Karpas-422 (cell line): ENCODE data around the gene WDPCP. TPM values are rescaled to one million over a fixed set of nuclear protein-coding genes. Genes with fewer than 3 reads are reported as not detected.
"Not testable (repeated sequence)": the region's sequence is repeated elsewhere in the genome, so short reads cannot be mapped to it uniquely, and the experiment has no call there.

Source experiments
- DNase-seq: peaks from one replicate; pipeline ENCODE4 v3.0.0-alpha.2; 2015
- H2AFZ ChIP-seq: fragments of 200-600 bp; sonication (generic); 2 replicates; pipeline ENCODE4 v1.6.1; 2014; ENCODE audit warnings: antibody characterized with exemption, low read length, mixed read lengths
- H3K27ac ChIP-seq: fragments of 200-600 bp; sonication (generic); 2 replicates; pipeline ENCODE4 v1.5.1; 2014; ENCODE audit warnings: mild to moderate bottlenecking, low read length, moderate library complexity
- H3K27me3 ChIP-seq: fragments of 200-600 bp; sonication (generic); 2 replicates; pipeline ENCODE4 v1.6.1; 2014; ENCODE audit warnings: low read length, mixed read lengths
- H3K36me3 ChIP-seq: fragments of 200-600 bp; sonication (generic); 2 replicates; pipeline ENCODE4 v1.6.1; 2014; ENCODE audit warnings: low read length, mixed read lengths; ENCODE audit not compliant: insufficient read depth
- H3K4me1 ChIP-seq: fragments of 200-600 bp; sonication (generic); 2 replicates; pipeline ENCODE4 v1.6.1; 2014; ENCODE audit warnings: mild to moderate bottlenecking, low read length, mixed read lengths
- H3K4me2 ChIP-seq: fragments of 200-600 bp; sonication (generic); 2 replicates; pipeline ENCODE4 v1.6.1; 2014; ENCODE audit warnings: low read length, low read depth, mild to moderate bottlenecking; ENCODE audit not compliant: poor library complexity, severe bottlenecking
- H3K4me3 ChIP-seq: fragments of 200-600 bp; sonication (generic); 2 replicates; pipeline ENCODE4 v1.5.1; 2014; ENCODE audit warnings: mild to moderate bottlenecking, antibody characterized with exemption, low read length, mixed read lengths
- H3K79me2 ChIP-seq: fragments of 200-600 bp; sonication (generic); 2 replicates; pipeline ENCODE4 v1.6.1; 2014; ENCODE audit warnings: mild to moderate bottlenecking, low read length, mixed read lengths
- H3K9ac ChIP-seq: fragments of 200-600 bp; sonication (generic); 2 replicates; pipeline ENCODE4 v1.6.0; 2014; ENCODE audit warnings: low read length
- H3K9me2 ChIP-seq: fragments of 200-600 bp; sonication (generic), shearing (Covaris generic); replicated peaks from 2 replicates; pipeline ENCODE4 v1.6.0; 2014; ENCODE audit warnings: mild to moderate bottlenecking, low read length, moderate library complexity; ENCODE audit not compliant: insufficient read depth
- H3K9me3 ChIP-seq: fragments of 300-700, 200-600 bp; sonication (generic); 2 replicates; pipeline ENCODE4 v1.6.1; 2014; ENCODE audit warnings: low read length, mixed read lengths
- H4K20me1 ChIP-seq: fragments of 200-600 bp; sonication (generic); 2 replicates; pipeline ENCODE4 v1.6.1; 2014; ENCODE audit warnings: mild to moderate bottlenecking, antibody characterized with exemption, low read length, low read depth; ENCODE audit not compliant: insufficient read depth
- total RNA-seq: library from RNA; depleted of rRNA; stranded (reverse); fragments of >200 nt; shearing (Covaris generic); gene quantifications from 2 replicates; pipeline ENCODE4 v1.2.3, GENCODE V29; 2014; ENCODE audit warnings: low replicate concordance

The WDPCP gene
- total RNA-seq, 1 experiment from 2014 or later, result 20.8 TPM

DNA sequence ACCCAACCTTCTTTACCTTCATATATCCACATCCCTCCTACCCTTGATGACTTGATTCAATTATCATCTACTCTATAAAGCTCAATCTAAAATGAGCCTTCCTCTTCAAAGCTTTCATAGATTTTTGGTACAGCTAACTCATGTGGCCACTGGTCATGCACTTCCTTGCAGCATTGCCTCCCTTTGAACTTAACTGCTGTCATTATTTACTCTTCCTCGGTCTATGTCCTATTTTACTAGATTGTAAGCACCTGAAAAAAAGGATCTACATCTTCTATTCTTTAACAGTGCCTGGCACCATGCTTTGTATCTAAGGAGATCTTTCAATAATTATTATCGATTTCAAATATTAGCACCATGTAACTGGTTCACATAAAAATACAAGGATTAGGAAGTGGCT, 31.1 kb upstream of the WDPCP start:
- no peaks in the 10 kb centered on the region for H3K4me1 ChIP-seq
- no peak for DNase-seq
- H3K4me2 ChIP-seq, result no peak overlapping the region
- H3K9ac ChIP-seq, result no peak overlapping the region
- H3K4me3 ChIP-seq, result no peak overlapping the region
- H3K79me2 ChIP-seq, result no peaks in the 10 kb centered on the region
- no peak overlapping the region for H2AFZ ChIP-seq
- H3K27ac ChIP-seq, result no peak overlapping the region
- H3K36me3 ChIP-seq, result no peaks in the 10 kb centered on the region
- no peaks in the 10 kb centered on the region for H3K27me3 ChIP-seq
- no peaks in the 10 kb centered on the region for H3K9me3 ChIP-seq
- no peaks in the 10 kb centered on the region for H3K9me2 ChIP-seq
- H4K20me1 ChIP-seq, result no peaks in the 10 kb centered on the region

DNA sequence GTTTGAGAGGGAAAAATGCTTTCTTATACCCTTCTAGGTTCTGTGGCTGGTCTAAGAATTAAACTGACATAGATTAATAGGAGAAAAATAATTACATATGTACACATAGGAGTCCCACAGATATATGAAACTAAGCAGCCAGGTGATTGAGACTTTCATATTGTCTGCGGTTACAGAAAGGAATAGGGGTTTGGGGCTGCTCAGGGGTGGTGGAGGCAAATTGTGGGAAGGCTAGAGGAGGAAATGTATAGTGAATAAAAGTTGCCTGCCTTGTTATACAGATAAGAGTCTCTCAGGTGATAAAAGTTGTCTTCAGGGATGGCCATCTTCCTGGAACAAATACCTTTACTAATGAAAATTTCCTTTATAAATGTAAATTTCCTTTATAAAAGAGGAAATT, 29.1 kb upstream of the WDPCP start:
- no peaks in the 10 kb centered on the region for H3K9me2 ChIP-seq

DNA sequence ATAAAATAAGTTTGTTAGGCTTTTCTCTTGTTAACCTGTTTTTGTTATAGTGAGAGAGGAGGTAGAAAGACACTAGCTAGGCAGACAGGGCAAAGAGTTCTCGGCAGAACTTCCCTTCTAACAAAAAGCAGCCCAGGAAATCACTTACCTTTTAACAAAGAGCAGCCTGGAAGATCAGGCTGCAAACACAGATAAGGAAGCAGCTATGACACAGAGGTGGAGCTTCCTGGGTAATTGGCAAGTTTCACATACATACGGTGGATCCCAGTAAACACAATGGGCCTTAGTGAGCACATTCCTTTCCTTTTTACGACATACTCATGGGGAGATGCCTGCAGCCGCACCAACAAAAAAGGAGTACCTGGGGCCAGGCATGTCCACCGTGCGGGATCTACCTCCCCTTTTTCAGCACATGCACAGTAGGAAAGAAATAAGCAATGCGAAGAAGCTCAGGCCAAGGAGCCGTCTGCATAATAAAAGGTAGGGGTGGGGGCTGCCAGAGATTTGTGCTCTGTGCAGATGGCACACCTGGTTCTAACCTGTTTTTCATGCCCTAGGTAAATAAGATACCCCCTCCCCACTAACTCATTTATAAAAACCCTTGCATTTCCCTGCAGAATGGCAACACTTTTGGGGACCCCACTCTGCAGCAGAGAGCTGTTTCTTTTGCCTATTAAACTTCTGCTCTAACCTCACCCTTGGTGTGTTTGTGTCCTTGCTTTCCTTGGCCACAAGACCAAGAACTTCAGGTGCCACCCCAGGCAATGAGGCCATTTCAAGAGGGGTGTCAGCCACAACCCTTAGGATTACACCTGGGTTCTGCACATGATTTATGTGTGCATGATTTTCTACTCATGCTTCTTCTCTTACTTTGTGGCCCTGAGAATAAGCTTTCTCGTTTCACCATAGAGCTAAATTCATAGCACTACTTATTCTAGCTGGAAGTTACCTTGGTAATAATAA, 27.0 kb upstream of the WDPCP start:
- H3K9me3 ChIP-seq, result no peaks in the 10 kb centered on the region
- H3K79me2 ChIP-seq, result no peaks in the 10 kb centered on the region
- H3K4me2 ChIP-seq, result no peak overlapping the region
- H3K4me3 ChIP-seq, result no peak overlapping the region
- no peak overlapping the region for H3K9ac ChIP-seq
- no peaks in the 10 kb centered on the region for H3K4me1 ChIP-seq
- DNase-seq, result no peak
- no peaks in the 10 kb centered on the region for H3K27me3 ChIP-seq
- no peaks in the 10 kb centered on the region for H3K36me3 ChIP-seq
- H2AFZ ChIP-seq, result no peak overlapping the region
- no peaks in the 10 kb centered on the region for H4K20me1 ChIP-seq
- no peak overlapping the region for H3K27ac ChIP-seq
- H3K9me2 ChIP-seq, result no peaks in the 10 kb centered on the region

More for the DNA sequence above, 29.1 kb upstream of the WDPCP start:
- Histone ChIP-seq H3K9ac (no peak overlapping the region), H4K20me1 (no peaks in the 10 kb centered on the region), H3K79me2 (no peaks in the 10 kb centered on the region), H3K4me3 (no peak overlapping the region), H3K36me3 (no peaks in the 10 kb centered on the region), H2AFZ (no peak overlapping the region), H3K4me2 (no peak overlapping the region), H3K27ac (no peak overlapping the region), H3K27me3 (no peaks in the 10 kb centered on the region), H3K4me1 (no peaks in the 10 kb centered on the region), H3K9me3 (no peaks in the 10 kb centered on the region)
- DNase-seq, result no peak

DNA sequence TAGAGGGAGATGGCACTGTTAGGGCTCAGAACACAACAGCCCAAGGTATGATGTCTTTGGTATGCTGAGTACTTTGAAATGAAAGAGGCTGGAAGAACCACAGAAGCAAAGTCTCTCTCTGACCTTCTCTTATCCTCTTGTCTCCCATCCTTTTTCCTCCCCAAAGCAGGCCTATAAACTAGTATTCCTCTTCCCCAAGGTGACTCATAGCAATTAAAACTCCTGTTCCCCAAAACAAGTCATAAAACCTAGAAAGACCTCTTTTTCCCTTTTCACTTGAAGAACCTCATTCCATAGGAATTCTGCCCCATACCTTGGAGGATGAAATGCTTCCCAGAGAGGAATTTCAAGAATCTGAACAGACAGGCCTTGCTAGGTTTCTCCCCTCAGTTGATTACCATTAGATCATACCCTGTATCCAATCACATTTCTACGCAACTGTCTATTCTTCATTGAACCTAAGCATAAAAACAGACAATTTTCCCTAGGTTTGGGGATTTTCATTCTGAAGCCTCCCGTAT, 26.2 kb upstream of the WDPCP start:
- Histone ChIP-seq H3K9me2 (no peaks in the 10 kb centered on the region), H3K36me3 (no peaks in the 10 kb centered on the region), H3K27me3 (no peaks in the 10 kb centered on the region), H3K9ac (no peak overlapping the region), H3K27ac (no peak overlapping the region), H3K79me2 (no peaks in the 10 kb centered on the region), H3K4me3 (no peak overlapping the region), H3K4me2 (no peak overlapping the region), H3K4me1 (no peaks in the 10 kb centered on the region), H4K20me1 (no peaks in the 10 kb centered on the region), H3K9me3 (no peaks in the 10 kb centered on the region), H2AFZ (no peak overlapping the region)
- no peak for DNase-seq

DNA sequence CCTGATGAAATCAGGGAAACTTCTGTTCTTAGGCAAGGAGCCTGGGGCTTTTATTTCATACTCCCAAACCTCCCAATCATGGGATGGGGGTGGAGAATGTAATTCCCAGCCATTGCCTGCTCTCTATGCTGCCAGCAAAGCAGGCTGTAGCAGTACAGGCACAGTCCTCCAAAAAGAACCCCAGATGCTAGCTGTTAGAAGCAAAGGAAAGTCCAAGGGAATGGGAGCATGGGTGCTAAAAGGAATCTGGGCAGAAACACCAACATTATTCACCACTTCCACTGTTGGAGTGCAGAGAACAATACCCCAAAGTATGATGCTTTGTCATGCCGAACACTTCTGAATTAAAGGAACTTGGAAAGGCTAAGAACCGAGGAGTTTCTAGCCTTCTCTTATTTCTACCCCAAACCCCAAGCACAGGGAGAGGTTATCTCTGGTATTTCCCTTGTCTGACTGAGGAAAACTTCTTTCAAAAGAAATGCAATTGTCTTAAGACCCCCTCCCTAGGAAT, 25.2 kb upstream of the WDPCP start:
- Histone ChIP-seq H3K9me2 (no peaks in the 10 kb centered on the region), H3K4me2 (no peak overlapping the region)

DNA sequence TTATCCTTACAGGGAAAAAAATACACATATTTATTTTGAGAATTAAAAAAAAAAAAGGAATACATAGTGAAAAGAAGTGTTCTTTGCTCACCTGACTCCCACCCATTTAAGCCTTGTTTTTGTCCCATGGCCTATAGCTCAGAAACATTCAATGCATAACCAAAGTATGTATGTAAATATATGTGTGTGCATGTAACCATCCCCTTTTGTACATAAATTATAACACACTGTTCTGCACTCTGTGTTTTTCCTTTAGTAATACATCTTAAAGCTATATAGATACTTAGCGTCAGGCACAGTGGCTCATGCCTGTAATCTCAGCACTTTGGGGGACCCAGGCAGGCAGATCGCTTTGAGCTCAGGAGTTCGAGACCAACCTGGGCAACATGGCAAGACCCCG, 22.2 kb upstream of the WDPCP start:
- peaks cover 14% of the 10 kb centered on the region for H3K36me3 ChIP-seq
- H2AFZ ChIP-seq, result no peak overlapping the region
- no peak overlapping the region for H3K4me3 ChIP-seq
- no peak overlapping the region for H3K4me2 ChIP-seq
- H3K79me2 ChIP-seq, result no peaks in the 10 kb centered on the region
- H3K27me3 ChIP-seq, result no peaks in the 10 kb centered on the region
- H3K9ac ChIP-seq, result no peak overlapping the region
- no peak for DNase-seq
- H3K9me3 ChIP-seq, result no peaks in the 10 kb centered on the region
- H3K27ac ChIP-seq, result no peak overlapping the region
- H3K9me2 ChIP-seq, result no peaks in the 10 kb centered on the region
- no peaks in the 10 kb centered on the region for H4K20me1 ChIP-seq
- no peaks in the 10 kb centered on the region for H3K4me1 ChIP-seq

More for the DNA sequence above, 25.2 kb upstream of the WDPCP start:
- Histone ChIP-seq H3K4me3 (no peak overlapping the region), H3K9ac (no peak overlapping the region), H3K36me3 (no peaks in the 10 kb centered on the region), H3K27me3 (no peaks in the 10 kb centered on the region), H3K9me3 (no peaks in the 10 kb centered on the region), H3K79me2 (no peaks in the 10 kb centered on the region), H3K4me1 (no peaks in the 10 kb centered on the region), H2AFZ (no peak overlapping the region), H3K27ac (no peak overlapping the region), H4K20me1 (no peaks in the 10 kb centered on the region)
- no peak for DNase-seq

DNA sequence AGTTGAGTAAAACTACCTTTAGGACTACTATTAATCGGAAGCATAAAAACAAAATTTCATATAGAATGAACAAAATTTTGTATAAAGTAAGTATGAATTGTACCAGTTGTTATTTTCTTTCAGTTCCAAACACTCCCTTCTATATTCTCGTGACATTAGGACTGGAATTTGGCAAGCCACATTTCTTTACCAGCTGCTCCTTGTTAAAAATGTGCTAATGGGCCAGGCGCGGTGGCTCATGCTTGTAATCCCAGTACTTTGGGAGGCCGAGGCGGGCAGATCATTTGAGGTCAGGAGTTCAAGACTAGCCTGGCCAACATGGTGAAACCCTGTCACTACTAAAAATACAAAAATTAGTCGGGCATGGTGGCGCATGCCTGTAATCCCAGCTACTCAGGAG, 20.6 kb upstream of the WDPCP start:
- not testable (repeated sequence) for H3K4me3 ChIP-seq, H4K20me1 ChIP-seq, H3K4me2 ChIP-seq, H3K9me3 ChIP-seq, H3K9ac ChIP-seq, H3K79me2 ChIP-seq, H3K27me3 ChIP-seq, H3K4me1 ChIP-seq, H3K9me2 ChIP-seq, H2AFZ ChIP-seq, DNase-seq, H3K27ac ChIP-seq
- peaks cover 26% of the 10 kb centered on the region for H3K36me3 ChIP-seq

DNA sequence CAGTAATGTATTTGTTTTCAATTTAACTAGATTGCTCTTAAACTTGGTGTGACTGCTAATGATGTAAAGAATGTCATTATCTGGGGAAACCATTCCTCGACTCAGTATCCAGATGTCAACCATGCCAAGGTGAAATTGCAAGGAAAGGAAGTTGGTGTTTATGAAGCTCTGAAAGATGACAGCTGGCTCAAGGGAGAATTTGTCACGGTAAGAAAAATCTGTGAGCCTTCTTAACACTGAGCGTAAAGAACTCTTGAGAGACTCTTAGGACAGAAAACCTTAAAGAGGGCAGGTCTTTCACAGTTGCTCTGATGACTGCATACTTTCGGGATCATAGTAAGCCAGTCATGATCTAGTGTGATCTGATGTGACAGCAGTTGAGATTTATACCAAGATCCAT, 16.4 kb upstream of the WDPCP start:
- Histone ChIP-seq H3K36me3 (peaks cover 51% of the 10 kb centered on the region), H3K4me3 (no peak overlapping the region), H3K9me2 (no peaks in the 10 kb centered on the region), H3K9me3 (no peaks in the 10 kb centered on the region), H3K4me1 (no peaks in the 10 kb centered on the region), H2AFZ (no peak overlapping the region), H3K9ac (no peak overlapping the region), H3K79me2 (peaks cover 7% of the 10 kb centered on the region), H3K4me2 (no peak overlapping the region), H3K27me3 (no peaks in the 10 kb centered on the region), H3K27ac (no peak overlapping the region), H4K20me1 (no peaks in the 10 kb centered on the region)
- no peak for DNase-seq
